NCI-H524 (cell line): Measurements from ENCODE around the gene PCBP3.
A peak's percentile ranks its signal among the peaks of the same experiment; 100 is the strongest.

Experiments used
- DNase-seq, 2 experiments: peaks; one replicate each; lab custom pipeline; 2025; lab: John Stamatoyannopoulos, UW

The PCBP3 gene

DNA sequence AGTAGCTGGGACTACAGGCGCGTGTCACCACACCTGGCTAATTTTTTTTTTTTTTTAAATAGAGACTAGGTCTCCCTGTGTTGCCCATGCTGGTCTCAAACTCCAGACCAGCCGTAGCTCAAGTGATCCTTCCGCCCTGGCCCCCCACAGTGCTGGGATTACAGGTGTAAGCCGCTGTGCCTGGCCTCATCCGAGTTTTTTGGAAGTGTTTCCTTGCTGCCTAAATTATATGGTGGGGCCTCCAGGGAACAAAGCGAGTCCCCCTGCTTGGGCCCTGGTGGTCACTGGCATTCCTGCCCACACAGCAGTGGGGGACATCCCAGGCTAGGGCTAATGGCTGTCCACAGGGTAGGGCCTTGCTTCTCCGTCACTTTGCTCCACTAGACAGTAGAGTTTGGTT, 143.8 kb downstream of the PCBP3 start:
- no peak for DNase-seq

DNA sequence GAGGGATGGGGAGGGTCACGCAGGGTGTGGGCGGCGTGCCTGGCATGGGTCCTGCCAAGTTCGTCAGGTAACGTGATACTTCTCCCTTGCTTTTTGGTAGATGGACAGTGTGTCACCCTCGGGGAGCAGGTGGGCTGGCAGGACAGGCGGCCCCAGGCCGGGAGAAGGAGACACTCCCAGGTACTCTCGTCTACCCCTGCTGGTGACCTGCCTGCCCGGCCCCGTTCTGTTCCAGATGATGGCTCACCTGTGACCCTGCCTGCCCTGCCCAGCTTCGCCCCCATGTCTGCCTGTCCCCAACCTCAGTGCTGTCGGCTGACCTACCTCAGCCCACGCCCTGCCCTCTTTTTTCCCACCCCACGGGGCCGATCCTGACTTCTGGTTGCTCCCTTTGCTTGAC, 144.7 kb downstream of the PCBP3 start:
- no peak for DNase-seq

DNA sequence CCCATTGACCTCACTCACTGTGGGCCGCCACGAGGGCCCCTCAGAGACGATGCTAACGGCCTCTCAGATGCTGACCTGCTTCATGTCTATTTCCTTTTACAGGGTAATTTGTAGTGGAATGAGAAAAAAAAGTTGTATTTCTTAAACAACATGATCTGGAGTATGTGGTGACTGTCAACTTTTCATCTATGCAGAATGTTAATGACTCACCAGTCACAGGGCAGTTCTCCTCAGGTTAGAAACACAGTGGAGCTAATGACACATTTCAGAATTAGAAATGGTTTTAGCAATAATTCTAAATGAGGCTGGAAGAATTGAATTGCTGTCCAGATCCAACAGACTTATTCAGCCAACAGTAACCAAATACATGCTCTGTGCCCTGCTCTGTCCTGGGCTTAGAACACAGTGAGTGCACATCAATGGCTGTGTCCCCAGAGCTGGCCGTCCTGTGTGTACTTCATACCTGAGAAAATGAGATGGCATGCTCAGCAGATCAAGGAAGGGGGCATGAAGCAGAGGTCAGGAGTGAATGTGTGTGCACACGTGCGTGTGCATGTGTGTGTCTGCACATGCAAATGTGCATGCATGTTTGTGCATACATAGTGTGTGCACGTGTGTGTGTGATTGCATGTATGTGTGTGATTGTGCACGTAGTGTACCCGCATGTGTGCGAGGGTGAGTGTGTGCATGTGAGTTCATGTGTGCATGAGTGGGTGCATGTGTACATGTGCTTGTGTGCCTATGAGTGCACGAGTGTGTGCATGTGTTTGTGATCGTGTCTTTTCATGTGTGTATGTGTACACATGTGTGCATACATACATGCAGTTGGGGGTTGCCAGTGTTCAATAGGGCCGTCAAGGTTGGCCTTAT, 145.3 kb downstream of the PCBP3 start:
- no peak for DNase-seq

DNA sequence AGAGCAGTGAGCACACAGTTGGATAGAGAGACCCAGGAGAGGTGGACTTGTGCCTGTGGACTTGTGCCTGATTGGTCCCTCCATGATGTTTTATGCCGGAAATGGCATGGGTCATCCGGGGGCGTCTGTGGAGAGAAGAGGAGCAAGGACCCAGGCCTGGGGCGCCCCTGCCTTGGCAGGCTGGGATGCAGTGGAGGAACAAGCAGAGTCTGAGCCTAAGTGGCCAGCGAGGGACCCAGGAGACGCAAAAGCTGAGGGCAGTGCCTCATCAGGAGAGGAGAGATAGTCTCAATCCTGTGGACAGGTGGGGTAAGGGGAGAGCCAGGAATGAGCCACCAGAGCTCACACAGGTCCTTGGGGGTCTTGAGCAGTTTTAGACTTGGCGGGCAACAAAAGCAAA, 146.9 kb downstream of the PCBP3 start:
- no peak for DNase-seq

DNA sequence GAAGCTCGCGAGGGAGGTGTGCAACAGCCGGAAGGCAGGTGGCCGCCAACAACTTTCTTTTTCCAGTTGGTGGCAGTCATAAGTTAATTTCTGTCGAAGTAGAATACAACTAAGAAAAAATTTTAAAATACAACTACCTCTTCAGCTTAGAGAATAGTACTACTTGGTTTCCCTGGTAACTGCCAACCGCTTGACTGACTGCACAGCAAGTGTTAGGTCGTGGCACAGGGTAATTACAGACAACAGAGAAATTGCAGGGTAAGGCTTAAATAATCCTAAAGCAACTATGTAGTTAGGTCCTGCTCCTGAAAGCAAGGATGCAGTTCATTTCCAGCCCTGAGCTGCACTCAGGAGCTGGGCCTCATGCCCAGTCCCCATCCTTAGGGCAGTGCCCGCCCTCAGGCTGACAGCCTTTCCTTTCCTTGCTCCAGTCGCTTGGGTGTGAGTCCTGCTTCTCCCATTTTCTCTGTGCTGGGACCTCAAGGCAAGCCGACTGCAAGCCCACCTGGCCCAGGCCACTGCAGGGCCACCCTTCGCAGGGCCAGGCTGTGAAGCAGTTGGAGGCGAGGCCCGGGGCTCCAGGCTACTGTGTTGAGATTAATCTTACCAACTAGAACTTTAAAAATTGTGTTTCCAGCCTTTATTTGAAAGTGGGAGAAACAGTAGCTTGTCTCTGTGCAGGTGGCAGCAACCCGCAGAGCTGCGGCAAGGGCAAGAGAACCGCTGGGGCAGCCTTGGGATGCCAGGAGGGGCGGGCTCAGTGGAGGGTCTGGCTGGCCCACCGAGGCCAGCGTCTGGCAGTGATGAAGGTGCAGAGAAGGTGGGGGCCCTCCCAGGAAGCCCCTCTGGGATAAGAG, 148.3 kb downstream of the PCBP3 start:
- DNase-seq = no peak

DNA sequence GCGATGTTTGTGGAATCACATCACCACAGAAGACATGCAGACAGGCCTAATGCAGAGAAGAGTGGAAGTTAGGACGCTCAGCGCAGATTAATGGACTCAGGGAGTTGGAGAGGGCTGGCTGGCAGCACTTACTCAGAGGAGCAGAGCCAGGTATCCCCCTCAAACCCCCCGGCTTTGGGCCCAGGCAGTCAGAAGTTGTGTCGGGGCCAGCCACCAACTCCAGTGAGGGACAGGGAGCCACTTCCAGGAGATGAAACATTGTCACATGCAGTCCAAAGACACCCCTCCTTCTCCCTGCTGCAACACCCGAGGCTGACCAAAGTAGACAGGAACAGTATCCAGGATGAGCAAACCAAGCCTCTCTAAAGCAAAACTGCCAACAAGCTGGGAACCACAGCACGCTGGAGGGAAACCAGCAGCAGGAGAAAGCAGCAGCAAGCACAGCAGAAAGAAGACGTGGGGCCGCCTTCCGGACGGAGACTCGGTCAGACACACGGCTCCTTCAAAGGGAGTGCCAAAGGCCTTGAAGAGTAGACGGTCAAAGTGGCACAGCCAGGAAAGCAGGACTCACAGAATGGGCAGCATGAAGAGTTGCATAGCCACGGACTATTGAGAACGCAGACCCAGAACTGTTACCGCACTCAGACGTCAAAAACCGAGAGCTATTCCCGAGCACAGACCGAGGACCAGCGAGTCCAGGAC, 149.3 kb downstream of the PCBP3 start:
- no peak for DNase-seq

DNA sequence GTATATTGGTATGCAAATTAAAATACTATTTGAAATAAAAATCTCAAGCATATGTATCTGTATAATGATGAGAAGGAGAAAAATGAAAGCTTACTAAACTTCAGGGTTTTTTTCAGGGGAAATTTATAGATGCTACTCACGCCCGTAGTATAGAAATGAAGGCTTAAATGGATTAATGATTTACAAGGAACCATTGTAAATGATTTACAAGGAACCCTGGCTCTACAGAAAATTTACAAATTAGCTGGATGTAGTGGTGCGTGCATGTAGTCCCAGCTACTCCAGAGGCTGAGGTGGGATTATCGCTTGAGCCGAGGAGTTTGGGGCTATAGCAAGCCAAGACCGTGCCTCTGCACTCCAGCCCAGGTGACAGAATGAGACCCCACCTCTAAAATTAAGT, 150.5 kb downstream of the PCBP3 start:
- no peak for DNase-seq

DNA sequence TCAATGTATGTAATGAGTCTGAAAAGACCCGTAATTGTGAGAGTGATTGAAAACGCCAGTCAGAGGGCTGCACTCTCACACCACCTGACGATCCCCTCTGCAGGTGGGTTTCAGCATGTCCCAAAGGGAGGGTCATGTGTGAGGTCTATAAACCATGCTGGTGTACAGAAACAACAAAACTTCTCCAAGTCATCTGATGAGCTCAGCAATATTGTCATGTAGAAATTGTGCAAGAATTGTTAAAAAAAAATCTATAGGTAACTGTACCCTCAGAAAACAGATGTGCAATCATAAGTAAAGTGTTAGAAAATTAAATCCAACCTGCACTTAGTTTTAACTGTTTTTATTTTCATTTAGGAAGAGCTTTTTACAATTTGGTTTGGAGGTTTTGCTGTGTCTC, 152.5 kb downstream of the PCBP3 start:
- DNase-seq = no peak

DNA sequence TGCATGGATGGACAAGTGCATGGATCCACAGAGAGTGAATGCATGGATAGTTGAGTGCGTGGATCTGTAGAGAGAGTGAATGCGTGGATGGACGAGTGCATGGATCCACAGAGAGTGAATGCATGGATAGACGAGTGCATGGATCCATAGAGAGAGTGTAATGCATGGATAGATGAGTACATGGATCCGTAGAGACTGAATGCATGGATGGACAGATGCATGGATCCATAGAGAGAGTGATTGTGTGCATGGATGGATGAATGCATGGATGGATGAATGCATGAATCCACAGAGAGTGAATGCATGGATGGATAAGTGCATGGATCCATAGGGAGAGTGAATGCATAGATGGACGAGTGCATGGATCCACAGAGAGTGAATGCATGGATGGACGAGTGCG, 153.8 kb downstream of the PCBP3 start:
- DNase-seq = no peak

DNA sequence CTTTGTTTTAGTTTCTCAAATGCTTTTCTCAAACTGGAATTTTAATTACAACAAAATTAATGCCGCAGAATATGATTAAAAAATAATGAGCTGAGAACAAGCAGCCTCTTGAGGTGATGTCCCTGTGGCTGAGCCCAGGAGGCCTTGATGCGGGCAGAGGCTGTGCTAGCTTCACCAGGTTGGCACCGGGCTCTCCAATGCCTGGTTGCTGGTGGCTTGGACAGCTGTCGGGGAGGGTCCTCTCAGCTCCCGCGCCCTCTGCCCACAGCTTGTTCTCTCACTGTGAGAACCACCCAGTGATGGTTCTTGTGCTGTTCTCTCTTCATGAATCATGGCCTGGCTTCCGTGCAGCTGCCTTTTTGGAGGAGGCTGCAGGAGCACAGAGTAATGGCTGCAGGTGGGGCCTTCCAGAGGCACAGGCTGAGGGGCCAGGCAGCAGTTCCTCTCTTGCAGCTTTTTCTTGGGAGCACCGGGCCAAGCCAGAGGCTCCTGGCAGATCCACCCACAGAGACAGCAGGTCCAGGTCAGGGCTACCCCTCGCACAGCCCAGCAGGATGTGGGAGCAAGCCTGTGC, 156.3 kb downstream of the PCBP3 start:
- no peak for DNase-seq

DNA sequence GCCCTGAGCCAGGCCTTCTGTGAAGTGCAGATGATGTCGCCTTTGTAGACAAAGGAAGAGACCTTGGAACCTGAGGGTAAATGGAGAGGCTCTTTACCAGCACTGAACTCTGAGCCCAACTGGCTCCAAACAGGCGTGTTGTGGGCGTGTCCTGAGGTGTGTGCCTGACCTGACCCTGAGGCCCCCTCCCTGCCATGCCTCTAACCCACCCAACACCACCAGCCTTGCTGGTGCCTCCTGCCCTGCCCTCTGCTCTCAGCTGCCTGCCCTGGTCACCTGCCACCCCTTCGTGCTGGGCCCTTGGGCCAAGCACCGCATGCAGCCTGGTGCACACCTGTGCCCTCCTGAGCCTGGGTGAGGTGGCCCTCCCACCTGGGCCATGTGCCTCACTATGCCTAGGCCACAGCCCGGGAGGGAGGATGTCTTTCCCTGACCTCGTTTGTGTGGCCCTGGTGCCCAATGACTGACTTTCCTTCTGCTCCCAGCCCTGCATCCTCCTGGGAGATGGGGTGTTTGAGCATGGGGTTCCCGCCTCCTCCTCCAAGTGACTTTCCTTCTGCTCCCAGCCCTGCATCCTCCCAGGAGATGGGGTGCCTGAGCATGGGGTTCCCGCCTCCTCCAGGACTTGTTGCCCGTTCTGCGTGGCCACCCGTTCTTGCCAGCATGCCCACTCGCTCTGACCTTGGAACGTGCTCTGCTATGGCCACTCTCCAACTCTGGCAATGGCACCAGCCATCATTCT, 157.0 kb downstream of the PCBP3 start:
- DNase-seq = no peak

DNA sequence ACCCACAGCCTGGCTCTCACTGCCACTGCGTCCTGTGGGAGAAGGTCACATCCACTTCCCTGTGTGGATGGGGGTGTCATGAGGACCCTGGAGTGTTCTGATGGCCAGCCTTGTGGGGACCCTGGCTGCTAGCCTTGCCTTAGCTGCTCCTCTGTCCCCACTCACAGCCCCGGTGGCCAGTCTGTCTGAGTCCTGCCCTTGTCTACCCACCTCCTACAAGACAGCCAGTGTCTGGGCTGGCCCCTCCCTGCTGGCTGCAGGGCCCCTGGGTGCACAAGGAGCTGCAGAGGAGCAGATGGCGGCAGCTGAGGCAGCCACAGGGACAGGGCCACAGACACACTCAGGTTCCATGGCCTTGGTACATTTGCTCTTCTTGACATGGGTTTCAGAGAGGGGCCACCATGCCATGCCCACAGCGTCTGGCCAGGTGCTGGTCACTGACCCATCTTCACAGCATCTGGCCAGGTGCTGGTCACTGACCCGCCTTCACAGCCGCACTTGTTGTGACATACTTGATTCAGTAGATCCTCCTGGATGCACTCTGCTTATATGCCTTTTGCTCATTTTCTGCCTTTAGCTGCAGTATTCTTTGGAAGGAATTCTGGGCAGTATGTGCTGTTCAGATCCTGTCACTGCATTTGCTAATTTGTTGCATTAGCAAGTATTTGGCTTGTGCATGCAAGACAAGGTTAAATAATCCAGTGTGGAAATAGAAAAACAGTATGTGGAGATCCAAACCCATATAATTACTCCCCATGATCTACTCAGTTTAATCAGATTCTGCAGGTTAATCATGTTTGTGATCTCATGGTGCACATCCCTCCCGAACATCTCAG, 157.8 kb downstream of the PCBP3 start:
- peak in 1 of 2 experiments; percentile 27 for DNase-seq

DNA sequence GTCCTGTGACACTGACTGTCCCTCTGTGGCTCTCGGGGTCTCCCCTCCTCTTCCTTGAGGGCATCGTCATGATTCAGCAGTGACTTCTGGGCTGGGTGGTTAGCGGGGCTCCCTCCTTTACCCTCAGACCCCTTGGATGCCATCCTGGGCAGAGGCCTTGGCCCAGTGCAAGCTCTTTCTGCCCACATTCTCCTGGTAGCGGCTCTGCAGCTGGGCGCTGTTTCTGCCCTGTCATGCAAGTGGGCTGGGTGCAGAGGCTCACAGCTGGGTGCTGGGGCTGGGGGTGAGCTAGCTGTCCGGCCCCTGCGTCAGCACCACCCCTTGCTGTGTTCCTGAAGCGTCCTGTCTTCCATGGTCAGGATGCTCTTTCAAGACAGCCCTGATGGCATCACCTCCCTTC, 158.5 kb downstream of the PCBP3 start:
- DNase-seq = no peak

DNA sequence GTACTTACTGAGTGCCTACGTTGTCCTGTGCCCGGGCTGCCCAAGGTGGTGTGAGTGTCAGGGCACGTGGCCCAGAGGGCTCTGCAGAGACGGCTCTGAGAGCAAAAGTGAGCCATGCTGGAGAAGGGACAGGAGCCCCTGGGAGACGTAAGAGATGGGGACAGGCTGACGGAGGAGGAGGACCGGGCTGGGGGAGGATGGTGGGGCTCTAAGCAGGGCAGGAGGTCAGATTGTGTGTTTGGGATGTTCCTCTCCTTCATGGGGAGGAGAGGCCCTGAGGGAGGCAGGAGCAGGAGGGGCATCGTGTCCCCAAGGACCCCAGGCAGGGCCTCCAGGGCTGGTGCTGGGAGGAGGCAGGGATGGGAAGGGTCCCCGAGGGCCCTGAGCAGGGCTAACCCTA, 158.9 kb downstream of the PCBP3 start:
- no peak for DNase-seq

DNA sequence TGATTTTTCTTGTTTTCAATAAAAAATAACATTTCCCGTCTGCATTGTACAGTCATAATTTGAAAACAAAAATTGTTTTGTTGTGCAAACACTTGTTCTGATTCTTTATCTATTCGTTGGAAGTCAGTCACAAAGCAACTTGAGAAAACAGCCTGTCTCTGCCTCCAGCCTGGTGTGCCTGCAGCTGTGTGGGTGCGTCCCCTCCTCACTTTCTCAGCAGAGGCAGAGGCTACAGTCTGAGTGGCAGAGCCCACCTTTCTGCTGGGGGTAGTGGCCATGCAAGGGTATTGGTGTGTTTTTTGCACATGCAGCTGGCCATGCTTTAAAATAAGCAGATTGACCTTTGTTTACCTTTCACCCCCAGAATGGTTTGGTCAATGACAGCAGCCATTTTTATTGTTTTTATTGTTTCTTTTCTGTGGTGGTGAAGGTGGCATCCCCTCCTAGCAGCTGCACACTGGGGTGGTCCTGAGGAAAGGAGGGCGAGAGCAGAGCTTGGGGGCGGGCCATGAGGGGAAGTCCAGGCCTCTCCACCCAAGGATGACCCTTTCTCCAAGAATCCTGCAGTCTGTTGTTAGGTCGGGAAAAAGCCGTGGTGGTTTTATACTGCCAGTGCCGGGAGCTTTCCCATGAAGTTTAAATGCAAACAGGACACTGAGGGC, 159.6 kb downstream of the PCBP3 start:
- DNase-seq = no peak

DNA sequence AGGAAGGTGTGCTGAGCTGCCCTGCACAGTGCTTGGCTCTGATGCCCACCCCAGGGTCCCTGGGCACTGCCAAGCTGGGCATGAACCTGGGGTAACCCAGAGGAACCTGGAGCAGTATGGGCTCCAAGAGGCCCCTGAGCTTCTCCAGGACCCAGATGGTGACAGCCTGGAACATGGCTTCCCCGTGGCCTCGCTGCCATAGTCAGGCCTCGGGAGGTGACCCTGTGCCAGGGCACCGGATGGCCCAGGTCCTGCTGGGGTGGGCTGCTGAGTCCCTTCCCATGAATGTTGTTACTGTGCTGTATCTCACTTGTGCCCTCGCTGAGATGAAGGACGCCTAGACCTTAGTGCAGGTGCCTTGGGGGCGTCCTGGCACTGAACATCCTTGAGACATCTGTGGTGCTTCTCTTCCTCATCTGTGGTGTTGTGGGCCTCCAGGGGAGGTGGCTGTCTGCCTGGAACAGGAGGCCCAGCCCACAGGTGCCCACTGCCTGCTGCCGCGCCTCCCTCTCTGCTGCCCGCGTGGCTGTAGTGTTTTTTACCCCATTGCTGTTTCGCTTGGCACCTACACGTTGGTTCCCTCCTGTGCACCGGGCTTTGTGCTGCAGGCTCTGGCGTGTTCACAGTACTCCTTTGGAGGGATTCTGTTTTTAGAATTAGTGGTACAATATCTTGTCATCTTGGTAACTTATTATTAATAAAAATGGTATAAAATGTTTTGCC, 160.3 kb downstream of the PCBP3 start:
- no peak for DNase-seq

DNA sequence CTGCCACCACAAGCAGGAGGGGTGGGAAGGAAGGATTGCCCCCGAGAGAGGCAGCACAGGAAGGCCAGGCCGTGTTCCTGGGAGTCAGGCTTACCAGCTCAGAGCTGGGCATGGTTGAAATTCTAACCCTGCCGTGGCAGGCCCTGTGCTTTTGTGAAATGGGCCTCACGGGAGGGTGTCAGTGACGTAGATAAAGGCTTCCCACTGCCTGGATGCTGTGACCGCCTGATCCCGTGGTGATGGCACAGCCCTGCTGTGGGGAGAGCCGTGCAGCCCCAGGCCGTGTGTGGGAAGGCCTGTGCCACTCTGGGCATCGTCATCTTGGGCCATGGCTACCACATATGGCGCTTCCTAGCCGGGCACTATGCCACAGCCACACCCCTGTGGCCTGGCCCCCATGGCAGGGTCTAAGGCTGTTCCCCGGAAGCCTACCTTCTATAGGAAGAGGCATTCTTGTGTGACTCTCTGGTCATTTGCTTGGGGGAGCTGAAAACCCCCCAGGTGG, 161.3 kb downstream of the PCBP3 start:
- DNase-seq = no peak

DNA sequence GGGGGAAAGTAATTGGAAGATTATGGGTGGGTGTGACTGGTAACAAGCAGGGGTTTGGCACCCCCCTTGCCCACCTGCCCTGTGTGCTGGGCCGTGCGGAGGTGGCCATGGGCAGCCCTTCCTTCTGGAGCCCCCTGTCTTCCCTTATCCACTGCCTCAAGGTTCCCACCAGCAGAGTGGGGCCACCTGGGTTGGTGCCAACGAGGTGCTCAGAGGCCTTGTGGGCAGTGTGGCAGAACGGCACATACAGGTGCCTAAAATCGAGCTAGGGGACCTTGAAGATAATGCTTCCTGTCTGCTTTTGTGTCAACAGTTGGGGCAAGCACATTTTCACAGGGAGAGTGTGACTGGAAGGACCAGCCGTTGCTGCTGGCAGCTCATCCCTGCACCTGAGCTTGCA, 161.8 kb downstream of the PCBP3 start:
- no peak for DNase-seq

DNA sequence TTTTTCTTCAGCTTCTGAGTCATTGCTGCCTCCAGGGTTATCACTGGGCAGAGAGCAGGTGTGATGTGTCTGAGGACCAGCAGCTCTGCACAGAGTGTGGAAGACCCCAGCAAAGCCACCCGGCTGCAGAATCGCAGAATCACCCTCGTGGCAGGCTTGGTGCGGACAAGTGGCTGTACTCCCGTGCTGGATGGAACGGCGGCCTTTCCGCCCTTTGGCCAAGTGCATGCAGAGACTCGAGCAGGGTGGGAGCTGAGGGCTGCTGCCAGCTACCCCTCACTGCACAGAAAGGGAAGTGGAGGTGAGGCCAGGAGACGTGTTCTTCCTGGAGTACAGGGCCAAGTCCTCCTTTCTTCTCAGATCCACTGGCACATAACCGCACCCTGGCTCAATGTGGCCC, 162.5 kb downstream of the PCBP3 start:
- no peak for DNase-seq
